CD14-positive monocyte (primary cell): ENCODE measurements around the gene IFNA16. TPM values are rescaled to one million over a fixed set of nuclear protein-coding genes. Genes with fewer than 3 reads are reported as not detected.

Source experiments
- DNase-seq, 3 donors: peaks; one replicate each; pipeline ENCODE4 v3.0.0-alpha.2; 2011 to 2022
- H2AFZ ChIP-seq: 2 replicates; pipeline ENCODE4 v1.6.0; 2012; ENCODE audit warnings: mild to moderate bottlenecking, low read depth, low read length, inconsistent platforms; ENCODE audit not compliant: insufficient read depth, poor library complexity, severe bottlenecking
- H3K27ac ChIP-seq, 2 donors: 1 replicate in 1 of 2; 2 replicates in 1 of 2; pipeline ENCODE4 v1.5.1; 2012 to 2013; ENCODE audit warnings: low read length in 2 of 2, control low read depth in 1 of 2, inconsistent platforms in 1 of 2, low read depth in 1 of 2, mild to moderate bottlenecking in 1 of 2
- H3K27me3 ChIP-seq, 2 donors: one replicate each; pipeline versions ENCODE4 v1.6.0 to v1.6.1; 2011 to 2013; ENCODE audit warnings: low read length in 2 of 2; ENCODE audit not compliant: control insufficient read depth in 2 of 2, insufficient read depth in 2 of 2
- H3K36me3 ChIP-seq, 2 donors: replicated peaks in 1 of 2; 1 replicate in 1 of 2; 2 replicates in 1 of 2; pipeline versions ENCODE4 v1.5.1 to v1.6.1; 2012 to 2013; ENCODE audit warnings: low read length in 2 of 2, control low read depth in 1 of 2, inconsistent platforms in 1 of 2, mild to moderate bottlenecking in 1 of 2; ENCODE audit not compliant: insufficient read depth in 2 of 2, control insufficient read depth in 1 of 2
- H3K4me1 ChIP-seq, 2 donors: 1 replicate in 1 of 2; 2 replicates in 1 of 2; pipeline versions ENCODE4 v1.5.1 to v1.6.1; 2012 to 2013; ENCODE audit warnings: low read length in 2 of 2, control low read depth in 1 of 2, inconsistent platforms in 1 of 2, mild to moderate bottlenecking in 1 of 2, moderate library complexity in 1 of 2; ENCODE audit not compliant: insufficient read depth in 2 of 2, control insufficient read depth in 1 of 2
- H3K4me2 ChIP-seq: replicated peaks from 2 replicates; pipeline ENCODE3; 2012; ENCODE audit warnings: low read length, moderate library complexity, mild to moderate bottlenecking; ENCODE audit not compliant: poor library complexity, severe bottlenecking; ENCODE audit errors: extremely low read depth
- H3K4me3 ChIP-seq, 3 experiments: fragments of 200-600 bp in 1 of 3; sonication (generic) in 1 of 3; replicated peaks in 1 of 3; 1 replicate in 2 of 3; 2 replicates in 1 of 3; pipeline ENCODE4 v1.5.1; 2011 to 2013; ENCODE audit warnings: low read length in 3 of 3, mild to moderate bottlenecking in 3 of 3, control low read depth in 2 of 3, low read depth in 2 of 3, inconsistent platforms in 1 of 3, moderate library complexity in 1 of 3
- H3K79me2 ChIP-seq: 2 replicates; pipeline ENCODE4 v1.6.0; 2012; ENCODE audit warnings: mild to moderate bottlenecking, control low read depth, inconsistent platforms, low read length, moderate library complexity; ENCODE audit not compliant: insufficient read depth
- H3K9ac ChIP-seq: 2 replicates; pipeline ENCODE4 v1.6.0; 2017; ENCODE audit warnings: low read length, mild to moderate bottlenecking; ENCODE audit not compliant: insufficient read depth, poor library complexity, severe bottlenecking
- H3K9me3 ChIP-seq, 2 donors: replicated peaks in 1 of 2; 1 replicate in 1 of 2; 2 replicates in 1 of 2; pipeline versions ENCODE4 v1.5.1 to v1.6.1; 2012 to 2013; ENCODE audit warnings: low read length in 2 of 2, control low read depth in 1 of 2; ENCODE audit not compliant: control insufficient read depth in 1 of 2, insufficient read depth in 1 of 2
- H4K20me1 ChIP-seq: 2 replicates; pipeline ENCODE4 v1.6.0; 2012; ENCODE audit warnings: mild to moderate bottlenecking, low read length, control low read depth, moderate library complexity; ENCODE audit not compliant: insufficient read depth
- H3K27ac Mint-ChIP-seq, 7 donors: one replicate each; pipeline ENCODE4 v1.8.0; 2020; ENCODE audit warnings: mild to moderate bottlenecking in 7 of 7, mixed read lengths in 7 of 7, moderate library complexity in 6 of 7, inconsistent platforms in 2 of 7
- H3K27me3 Mint-ChIP-seq, 3 donors: one replicate each; pipeline ENCODE4 v1.8.0; 2021 to 2022; ENCODE audit warnings: low read depth in 3 of 3, mild to moderate bottlenecking in 3 of 3, mixed read lengths in 3 of 3, moderate library complexity in 3 of 3, inconsistent platforms in 1 of 3
- H3K36me3 Mint-ChIP-seq, 2 donors: one replicate each; pipeline ENCODE4 v1.8.0; 2020; ENCODE audit warnings: mixed read lengths in 2 of 2, inconsistent platforms in 1 of 2, mild to moderate bottlenecking in 1 of 2
- H3K4me1 Mint-ChIP-seq: one replicate; pipeline ENCODE4 v1.8.0; 2020; ENCODE audit warnings: mild to moderate bottlenecking, mixed read lengths
- H3K4me3 Mint-ChIP-seq, 2 donors: one replicate each; pipeline ENCODE4 v1.8.0; 2020; ENCODE audit warnings: mild to moderate bottlenecking in 2 of 2, mixed read lengths in 2 of 2, moderate library complexity in 1 of 2
- H3K9me3 Mint-ChIP-seq, 7 donors: one replicate each; pipeline ENCODE4 v1.8.0; 2020 to 2022; ENCODE audit warnings: mixed read lengths in 7 of 7, mild to moderate bottlenecking in 6 of 7, moderate library complexity in 6 of 7, inconsistent platforms in 2 of 7
- WGBS: methylation state at CpG from one replicate; pipeline ENCODE4 v1.1.5; 2013; ENCODE audit warnings: missing lambda C conversion rate; ENCODE audit not compliant: insufficient coverage; 5-methylcytosine and 5-hydroxymethylcytosine counted together
- intact Hi-C, 2 donors: fragments of 100-400 bp; cut with micrococcal nuclease; formaldehyde crosslinking; loops; one replicate each; pipeline versions ENCODE4 v1.15.0 to v1.15.1; 2023
- polyA plus RNA-seq, 3 donors: library from polyadenylated mRNA; depleted of rRNA in 1 of 3; unstranded in 2 of 3; stranded (reverse) in 1 of 3; fragments of 300-500 nt in 2 of 3; fragments of >200 nt in 1 of 3; fragmentation: Illumina TruSeq in 2 of 3; gene quantifications; 1 replicate in 2 of 3; 2 replicates in 1 of 3; pipeline ENCODE4 v1.2.3, GENCODE V29; 2012 to 2021
- TF ChIP-seq, protein P1 (sequence below): fragments of 200-600 bp; IDR thresholded peaks from one replicate; pipeline ENCODE4 v1.8.0; 2022; ENCODE audit warnings: antibody characterized with exemption, mild to moderate bottlenecking

Gene IFNA16
- polyA plus RNA-seq, 3 donors = not detected

DNA sequence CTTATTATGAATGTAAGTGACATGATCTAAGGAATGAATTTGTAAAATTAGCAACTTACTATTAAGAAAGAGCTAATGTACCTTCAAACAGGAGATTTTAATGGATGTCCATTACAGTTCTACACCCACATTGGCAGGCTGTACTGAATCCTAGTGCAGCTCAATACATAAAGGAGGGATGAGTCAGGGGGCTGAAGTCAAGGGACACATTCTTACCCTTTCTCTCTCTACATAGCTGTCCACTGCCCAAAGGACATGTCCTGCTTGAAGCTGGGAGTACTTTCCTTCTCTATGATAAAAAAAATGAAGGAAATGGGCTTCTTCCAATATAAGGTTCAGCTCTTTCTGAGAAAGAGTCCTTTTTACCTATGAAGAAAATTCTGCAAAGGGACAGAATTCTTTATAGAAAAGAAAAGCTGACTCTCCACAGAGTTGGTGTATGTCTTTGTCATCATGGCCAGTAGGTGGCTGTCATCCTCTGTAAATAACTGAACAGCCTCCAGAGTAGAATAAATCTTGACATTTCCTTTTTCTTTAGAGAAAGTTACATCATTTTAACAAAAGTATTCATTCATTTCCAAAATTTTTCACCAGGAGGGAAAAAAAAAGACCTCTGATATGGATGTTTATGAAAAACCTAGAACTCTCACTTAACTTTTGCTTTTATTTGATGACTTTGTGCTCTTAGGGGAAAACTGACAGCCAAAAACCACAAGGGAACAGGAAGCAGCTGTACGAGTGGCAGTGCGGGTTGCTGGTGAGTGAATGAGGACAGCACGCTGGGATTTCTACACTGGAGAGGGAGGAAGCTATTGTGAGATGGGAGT lies 35.8 kb upstream of the IFNA16 start:
- WGBS = 0% methylated on average over 3 of the region's 3 CpGs
- H2AFZ ChIP-seq = no peak overlapping the region
- Mint-ChIP-seq H3K9me3 (peaks cover 0 to 3% (median 1%) of the 10 kb centered on the region in 7 donors), H3K36me3 (no peaks in the 10 kb centered on the region), H3K4me1 (peaks cover 34% of the 10 kb centered on the region), H3K27ac (peak overlapping the region in 3 of 7 donors; percentile 14 to 72 (median 22)), H3K27me3 (peaks cover 7 to 22% (median 21%) of the 10 kb centered on the region in 3 donors), H3K4me3 (peak overlapping the region in 1 of 2 donors; percentile 59)
- TF ChIP-seq, protein P1, sequence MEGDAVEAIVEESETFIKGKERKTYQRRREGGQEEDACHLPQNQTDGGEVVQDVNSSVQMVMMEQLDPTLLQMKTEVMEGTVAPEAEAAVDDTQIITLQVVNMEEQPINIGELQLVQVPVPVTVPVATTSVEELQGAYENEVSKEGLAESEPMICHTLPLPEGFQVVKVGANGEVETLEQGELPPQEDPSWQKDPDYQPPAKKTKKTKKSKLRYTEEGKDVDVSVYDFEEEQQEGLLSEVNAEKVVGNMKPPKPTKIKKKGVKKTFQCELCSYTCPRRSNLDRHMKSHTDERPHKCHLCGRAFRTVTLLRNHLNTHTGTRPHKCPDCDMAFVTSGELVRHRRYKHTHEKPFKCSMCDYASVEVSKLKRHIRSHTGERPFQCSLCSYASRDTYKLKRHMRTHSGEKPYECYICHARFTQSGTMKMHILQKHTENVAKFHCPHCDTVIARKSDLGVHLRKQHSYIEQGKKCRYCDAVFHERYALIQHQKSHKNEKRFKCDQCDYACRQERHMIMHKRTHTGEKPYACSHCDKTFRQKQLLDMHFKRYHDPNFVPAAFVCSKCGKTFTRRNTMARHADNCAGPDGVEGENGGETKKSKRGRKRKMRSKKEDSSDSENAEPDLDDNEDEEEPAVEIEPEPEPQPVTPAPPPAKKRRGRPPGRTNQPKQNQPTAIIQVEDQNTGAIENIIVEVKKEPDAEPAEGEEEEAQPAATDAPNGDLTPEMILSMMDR = peak; percentile 76
- no peaks in the 10 kb centered on the region for H3K79me2 ChIP-seq
- no peaks in the 10 kb centered on the region for H3K36me3 ChIP-seq
- peak overlapping the region in 1 of 3 experiments; percentile 21 for H3K4me3 ChIP-seq
- no peak overlapping the region for H3K27ac ChIP-seq
- no peaks in the 10 kb centered on the region for H3K9me3 ChIP-seq
- intact Hi-C loops = loop anchor here in 1 of 2 donors (10.0 kb wide), 2 partner anchors 72 to 202 kb away; no protein-coding TSS in a partner anchor
- H4K20me1 ChIP-seq = no peaks in the 10 kb centered on the region
- peak overlapping the region; percentile 60 for H3K4me2 ChIP-seq
- H3K4me1 ChIP-seq = peaks cover 22 to 23% of the 10 kb centered on the region in 2 donors
- DNase-seq = peak; percentile 36 to 62 (median 46)
- no peak overlapping the region for H3K9ac ChIP-seq
- H3K27me3 ChIP-seq = peaks cover 8 to 18% of the 10 kb centered on the region in 2 donors

DNA sequence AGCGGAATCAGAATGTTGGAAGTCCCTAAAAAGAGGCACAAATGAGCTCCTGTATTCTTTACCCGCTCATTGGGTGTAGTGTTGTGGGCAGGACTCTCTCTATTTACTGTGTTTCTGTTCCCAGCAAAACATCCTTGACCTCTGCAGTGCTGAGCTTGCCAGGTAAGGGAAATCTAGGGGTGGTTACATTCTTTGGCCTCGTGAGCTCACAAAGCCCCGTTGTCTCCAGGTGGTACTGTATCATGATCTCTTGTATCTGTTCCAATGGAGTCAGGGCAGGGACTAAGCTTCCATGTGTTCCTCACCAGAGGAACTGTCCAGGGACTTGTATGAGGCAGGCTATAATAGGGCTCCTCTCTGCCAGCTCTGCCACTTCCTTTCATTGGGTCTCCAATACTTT lies 34.5 kb upstream of the IFNA16 start:
- Histone ChIP-seq H3K79me2 (no peaks in the 10 kb centered on the region), H3K27ac (no peak overlapping the region), H3K36me3 (no peaks in the 10 kb centered on the region), H3K4me2 (no peak overlapping the region), H4K20me1 (no peaks in the 10 kb centered on the region), H2AFZ (no peak overlapping the region), H3K27me3 (peaks cover 8 to 18% of the 10 kb centered on the region in 2 donors), H3K9me3 (no peaks in the 10 kb centered on the region), H3K9ac (no peak overlapping the region), H3K4me3 (no peak overlapping the region), H3K4me1 (peaks cover 22 to 23% of the 10 kb centered on the region in 2 donors)
- H3K4me1 Mint-ChIP-seq = peaks cover 34% of the 10 kb centered on the region
- DNase-seq = no peak
- WGBS = 63% methylated on average over 2 of the region's 4 CpGs
- H3K27ac Mint-ChIP-seq = no peak overlapping the region
- peaks cover 0 to 4% (median 0%) of the 10 kb centered on the region in 7 donors for H3K9me3 Mint-ChIP-seq
- no peak overlapping the region for H3K4me3 Mint-ChIP-seq
- TF ChIP-seq, protein P1 = no peak
- peaks cover 7 to 23% (median 22%) of the 10 kb centered on the region in 3 donors for H3K27me3 Mint-ChIP-seq
- intact Hi-C loops = loop anchor here in 1 of 2 donors (10.0 kb wide), 2 partner anchors 73 to 203 kb away; no protein-coding TSS in a partner anchor
- H3K36me3 Mint-ChIP-seq = no peaks in the 10 kb centered on the region
